ENCODE data around the gene MYOD1. TPM values are rescaled to one million over a fixed set of nuclear protein-coding genes. Genes with fewer than 3 reads are reported as not detected.

MYOD1 gene
- total RNA-seq, 1 experiment from 2014 or later = not detected

GRCh38 chr11:17771415-17771814 is 52.0 kb downstream of the MYOD1 start:
- no peaks in the 10 kb centered on the region for H3K9me3 ChIP-seq (ENCODE audit: control insufficient read depth in 1 of 2, insufficient read depth in 1 of 2, low read depth in 1 of 2, low read length in 2 of 2)
- ChIA-PET RAD21 (ENCODE audit: low non-redundant PET in 1 of 2, low total read pairs in 2 of 2, uncharacterized antibody in 2 of 2, unreplicated experiment in 2 of 2) (no interaction called here), CTCF (no interaction called here), POLR2A (no interaction called here)
- no peak overlapping the region for H3K4me2 ChIP-seq (ENCODE audit: low read length)
- intact Hi-C loops (cut with micrococcal nuclease) = no loop called here
- no peaks in the 10 kb centered on the region for H3K27me3 ChIP-seq (ENCODE audit: insufficient read depth, low read length)
- H3K36me3 ChIP-seq (ENCODE audit: control insufficient read depth in 1 of 2, insufficient read depth in 2 of 2, low read length in 2 of 2) = no peaks in the 10 kb centered on the region
- no peak overlapping the region for H2AFZ ChIP-seq (ENCODE audit: low read depth, low read length, poor library complexity, severe bottlenecking)
- no peak for DNase-seq (ENCODE audit: low read depth, low spot score)
- no peaks in the 10 kb centered on the region for H3K79me2 ChIP-seq (ENCODE audit: insufficient read depth, low read length)
- no peaks in the 10 kb centered on the region for H3K9me2 ChIP-seq (ENCODE audit: insufficient read depth)
- peaks cover 3 to 6% of the 10 kb centered on the region in 2 experiments; a peak in 3 of 4 replicates for H3K4me1 ChIP-seq (ENCODE audit: control insufficient read depth in 1 of 2, insufficient read depth in 2 of 2, low read length in 2 of 2)
- H4K20me1 ChIP-seq (ENCODE audit: insufficient read depth) = no peaks in the 10 kb centered on the region
- no peak overlapping the region for H3K27ac ChIP-seq (ENCODE audit: low read depth, low read length)
- no TSS peak for BruUV-seq (replicated peaks)
- TF ChIP-seq EZH2 (IDR thresholded peaks at IDR 0.05) = no peak
- TF ChIP-seq SRF (IDR thresholded peaks at IDR 0.05; ENCODE audit: low read depth) = no peak
- no peak for TF ChIP-seq YY1 (IDR thresholded peaks at IDR 0.05; ENCODE audit: extremely low read depth, insufficient replicate concordance, low read depth, low read length)
- TF ChIP-seq, protein P1, sequence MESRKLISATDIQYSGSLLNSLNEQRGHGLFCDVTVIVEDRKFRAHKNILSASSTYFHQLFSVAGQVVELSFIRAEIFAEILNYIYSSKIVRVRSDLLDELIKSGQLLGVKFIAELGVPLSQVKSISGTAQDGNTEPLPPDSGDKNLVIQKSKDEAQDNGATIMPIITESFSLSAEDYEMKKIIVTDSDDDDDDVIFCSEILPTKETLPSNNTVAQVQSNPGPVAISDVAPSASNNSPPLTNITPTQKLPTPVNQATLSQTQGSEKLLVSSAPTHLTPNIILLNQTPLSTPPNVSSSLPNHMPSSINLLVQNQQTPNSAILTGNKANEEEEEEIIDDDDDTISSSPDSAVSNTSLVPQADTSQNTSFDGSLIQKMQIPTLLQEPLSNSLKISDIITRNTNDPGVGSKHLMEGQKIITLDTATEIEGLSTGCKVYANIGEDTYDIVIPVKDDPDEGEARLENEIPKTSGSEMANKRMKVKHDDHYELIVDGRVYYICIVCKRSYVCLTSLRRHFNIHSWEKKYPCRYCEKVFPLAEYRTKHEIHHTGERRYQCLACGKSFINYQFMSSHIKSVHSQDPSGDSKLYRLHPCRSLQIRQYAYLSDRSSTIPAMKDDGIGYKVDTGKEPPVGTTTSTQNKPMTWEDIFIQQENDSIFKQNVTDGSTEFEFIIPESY (IDR thresholded peaks at IDR 0.05; ENCODE audit: extremely low read depth, insufficient replicate concordance, low read length) = no peak
- TF ChIP-seq POLR2AphosphoS5 (IDR thresholded peaks at IDR 0.05; ENCODE audit: low read depth, low read length) = no peak
- TF ChIP-seq SP1 (IDR thresholded peaks at IDR 0.05; ENCODE audit: low read depth) = no peak
- no peak for ATAC-seq
- no peak overlapping the region for H3K9ac ChIP-seq (ENCODE audit: low read length)
- H3K4me3 ChIP-seq (replicated peaks in 1 of 2; ENCODE audit: low read depth in 1 of 2, low read length in 2 of 2) = no peak overlapping the region

Other genes with a start within 250 kb of the MYOD1 start
- 0.39 TPM for gene ABCC8, start 242.7 kb upstream of the MYOD1 start, total RNA-seq (2021; ENCODE audit: unreplicated experiment)
- 13.4 TPM for gene USH1C, start 175.2 kb upstream of the MYOD1 start, total RNA-seq (2021; ENCODE audit: unreplicated experiment)
- 0.07 TPM for gene OTOG, start 172.3 kb upstream of the MYOD1 start, total RNA-seq (2021; ENCODE audit: unreplicated experiment)
- gene KCNC1, start 15.2 kb downstream of the MYOD1 start, total RNA-seq (2021; ENCODE audit: unreplicated experiment) = 0.12 TPM